GM12891 (cell line): ENCODE measurements around the gene LHX4.

Experiments used
- PAX5 ChIP-seq: IDR thresholded peaks from 2 replicates; pipeline ENCODE4 v1.6.1; 2011; ENCODE audit warnings: low read length, moderate library complexity, mild to moderate bottlenecking; ENCODE audit not compliant: insufficient read depth, severe bottlenecking
- POLR2A ChIP-seq: IDR thresholded peaks from 2 replicates; pipeline ENCODE4 v1.6.1; 2011; ENCODE audit warnings: low read depth, low read length, control low read depth
- POLR2AphosphoS5 ChIP-seq: IDR thresholded peaks from 2 replicates; pipeline ENCODE4 v1.6.1; 2011; ENCODE audit warnings: low read depth, low read length, control low read depth
- SPI1 ChIP-seq: IDR thresholded peaks from 2 replicates; pipeline ENCODE4 v1.6.1; 2011; ENCODE audit warnings: low read depth, low read length, control low read depth
- TAF1 ChIP-seq: IDR thresholded peaks from 2 replicates; pipeline ENCODE4 v1.6.1; 2011; ENCODE audit warnings: low read depth, low read length, control low read depth

- TF ChIP-seq POLR2AphosphoS5 = no peak
- TF ChIP-seq POLR2A = no peak
- TF ChIP-seq TAF1 = no peak
- TF ChIP-seq PAX5 = no peak
- TF ChIP-seq SPI1 = no peak
Observed at GRCh38 chr1:180257486-180257885, 27.4 kb downstream of the LHX4 start.
